ENCODE data around the gene ADCY10.
A peak's percentile ranks its signal among the peaks of the same experiment; 100 is the strongest.
"Not testable (repeated sequence)": the region's sequence is repeated elsewhere in the genome, so short reads cannot be mapped to it uniquely, and the experiment has no call there.

The ADCY10 gene

GRCh38 chr1:167882376-167882775 lies 31.6 kb downstream of the ADCY10 start:
- DNase-seq = no peak

- peak; percentile 32 for DNase-seq
These were observed 32.1 kb downstream of the ADCY10 start for GRCh38 chr1:167881786-167882185.

GRCh38 chr1:167881069-167881468 lies 32.9 kb downstream of the ADCY10 start:
- no peak for DNase-seq

GRCh38 chr1:167880580-167881021 lies 33.3 kb downstream of the ADCY10 start:
- no peak for DNase-seq

GRCh38 chr1:167879508-167879907 lies 34.4 kb downstream of the ADCY10 start:
- DNase-seq = no peak

GRCh38 chr1:167878372-167879160 lies 35.4 kb downstream of the ADCY10 start:
- no peak for DNase-seq

GRCh38 chr1:167876597-167877175 lies 37.2 kb downstream of the ADCY10 start:
- no peak for DNase-seq

- DNase-seq = peak; percentile 36
These were observed 42.6 kb downstream of the ADCY10 start for GRCh38 chr1:167871331-167871730.

- not testable (repeated sequence) for DNase-seq
These were observed 44.6 kb downstream of the ADCY10 start for GRCh38 chr1:167869157-167870001.

GRCh38 chr1:167866739-167867414 lies 47.1 kb downstream of the ADCY10 start:
- not testable (repeated sequence) for DNase-seq

- DNase-seq = not testable (repeated sequence)
These were observed 47.6 kb downstream of the ADCY10 start for GRCh38 chr1:167866326-167866725.

- not testable (repeated sequence) for DNase-seq
These were observed 48.1 kb downstream of the ADCY10 start for GRCh38 chr1:167865804-167866308.

GRCh38 chr1:167865193-167865592 lies 48.7 kb downstream of the ADCY10 start:
- not testable (repeated sequence) for DNase-seq

- no peak for DNase-seq
These were observed 49.4 kb downstream of the ADCY10 start for GRCh38 chr1:167864392-167865032.

- DNase-seq = no peak
These were observed 50.0 kb downstream of the ADCY10 start for GRCh38 chr1:167863921-167864279.

GRCh38 chr1:167863191-167863920 lies 50.6 kb downstream of the ADCY10 start:
- DNase-seq = not testable (repeated sequence)

- DNase-seq = peak; percentile 34
These were observed 51.4 kb downstream of the ADCY10 start for GRCh38 chr1:167862432-167863076.

- no peak for DNase-seq
These were observed 52.1 kb downstream of the ADCY10 start for GRCh38 chr1:167861664-167862381.

GRCh38 chr1:167860231-167860923 lies 53.6 kb downstream of the ADCY10 start:
- peak; percentile 31 for DNase-seq

All from fibroblast of skin of abdomen (primary cell).